Activated T-cell treated with anti-CD3 and anti-CD28 coated beads, Interleukin-2, amount 50 U/mL, for 4 hours (primary cell): ENCODE measurements around the gene MPG. TPM values are rescaled to one million over a fixed set of nuclear protein-coding genes. Genes with fewer than 3 reads are reported as not detected.
"Not testable (repeated sequence)": the region's sequence is repeated elsewhere in the genome, so short reads cannot be mapped to it uniquely, and the experiment has no call there.

Source experiments
- ATAC-seq, 2 donors: fragments of 200-7000 bp; cut with Tn5 transposase; one replicate each; pipeline ENCODE4 v1.10.0; 2021
- DNase-seq: peaks from one replicate; pipeline ENCODE4 v3.0.0-alpha.2; 2020
- H3K27me3 Mint-ChIP-seq: one replicate; pipeline ENCODE4 v1.8.0; 2021; ENCODE audit warnings: low read depth, mixed read lengths
- H3K36me3 Mint-ChIP-seq: one replicate; pipeline ENCODE4 v1.8.0; 2022; ENCODE audit warnings: mixed read lengths; ENCODE audit not compliant: insufficient read depth
- H3K4me1 Mint-ChIP-seq: one replicate; pipeline ENCODE4 v1.8.0; 2021; ENCODE audit warnings: low read depth, mixed read lengths
- H3K4me3 Mint-ChIP-seq: one replicate; pipeline ENCODE4 v1.8.0; 2021; ENCODE audit warnings: mild to moderate bottlenecking, moderate library complexity, mixed read lengths
- H3K9me3 Mint-ChIP-seq: one replicate; pipeline ENCODE4 v1.8.0; 2021; ENCODE audit warnings: mixed read lengths
- total RNA-seq, 3 donors: library from RNA; stranded (reverse); gene quantifications; one replicate each; pipeline ENCODE4 v1.2.1, GENCODE V29; 2021

Gene MPG
- total RNA-seq, 3 donors from 2014 or later: 32.7 to 39.8 (median 37.3) TPM

GRCh38 chr16:117379-118365 lies 39.6 kb downstream of the MPG start:
- Mint-ChIP-seq H3K4me1 (peaks cover 5% of the 10 kb centered on the region), H3K9me3 (no peaks in the 10 kb centered on the region), H3K36me3 (peaks cover 12% of the 10 kb centered on the region), H3K27me3 (no peaks in the 10 kb centered on the region), H3K4me3 (no peak overlapping the region)
- DNase-seq (peak; percentile 68), ATAC-seq (peak; percentile 86 to 88)

GRCh38 chr16:118857-119256 lies 40.8 kb downstream of the MPG start:
- H3K36me3 Mint-ChIP-seq: peaks cover 8% of the 10 kb centered on the region
- H3K4me1 Mint-ChIP-seq: peaks cover 4% of the 10 kb centered on the region
- H3K27me3 Mint-ChIP-seq: no peaks in the 10 kb centered on the region
- H3K9me3 Mint-ChIP-seq: no peaks in the 10 kb centered on the region
- H3K4me3 Mint-ChIP-seq: no peak overlapping the region
- no peak for ATAC-seq
- no peak for DNase-seq

- Mint-ChIP-seq H3K9me3 (no peaks in the 10 kb centered on the region), H3K36me3 (peaks cover 6% of the 10 kb centered on the region), H3K27me3 (no peaks in the 10 kb centered on the region), H3K4me1 (peaks cover 4% of the 10 kb centered on the region), H3K4me3 (no peak overlapping the region)
- ATAC-seq: no peak
- no peak for DNase-seq
Measured at GRCh38 chr16:119295-119694, 41.3 kb downstream of the MPG start.

- Mint-ChIP-seq H3K9me3 (no peaks in the 10 kb centered on the region), H3K4me1 (peaks cover 4% of the 10 kb centered on the region), H3K4me3 (no peak overlapping the region), H3K27me3 (no peaks in the 10 kb centered on the region), H3K36me3 (peaks cover 4% of the 10 kb centered on the region)
- ATAC-seq: no peak
- DNase-seq: no peak
Measured at GRCh38 chr16:119835-120491, 41.9 kb downstream of the MPG start.

GRCh38 chr16:120756-121155 lies 42.7 kb downstream of the MPG start:
- Mint-ChIP-seq H3K27me3 (no peaks in the 10 kb centered on the region), H3K9me3 (no peaks in the 10 kb centered on the region), H3K36me3 (peaks cover 4% of the 10 kb centered on the region), H3K4me3 (no peak overlapping the region), H3K4me1 (peaks cover 4% of the 10 kb centered on the region)
- DNase-seq (no peak), ATAC-seq (no peak)

GRCh38 chr16:122361-122760 lies 44.3 kb downstream of the MPG start:
- Mint-ChIP-seq H3K27me3 (no peaks in the 10 kb centered on the region), H3K4me3 (no peak overlapping the region), H3K9me3 (no peaks in the 10 kb centered on the region), H3K36me3 (no peaks in the 10 kb centered on the region), H3K4me1 (peaks cover 4% of the 10 kb centered on the region)
- ATAC-seq (no peak), DNase-seq (no peak)

- DNase-seq, H3K4me3 Mint-ChIP-seq, H3K4me1 Mint-ChIP-seq, H3K36me3 Mint-ChIP-seq, ATAC-seq, H3K9me3 Mint-ChIP-seq, H3K27me3 Mint-ChIP-seq: not testable (repeated sequence)
Measured at GRCh38 chr16:123558-124350, 45.7 kb downstream of the MPG start.

GRCh38 chr16:125011-125410 lies 47.0 kb downstream of the MPG start:
- no peak for DNase-seq
- no peaks in the 10 kb centered on the region for H3K36me3 Mint-ChIP-seq
- ATAC-seq: no peak
- H3K4me1 Mint-ChIP-seq: peaks cover 8% of the 10 kb centered on the region
- no peak overlapping the region for H3K4me3 Mint-ChIP-seq
- no peaks in the 10 kb centered on the region for H3K9me3 Mint-ChIP-seq
- no peaks in the 10 kb centered on the region for H3K27me3 Mint-ChIP-seq

- H3K4me1 Mint-ChIP-seq: peaks cover 13% of the 10 kb centered on the region
- H3K36me3 Mint-ChIP-seq: no peaks in the 10 kb centered on the region
- DNase-seq (no peak), ATAC-seq (no peak)
- H3K9me3 Mint-ChIP-seq: no peaks in the 10 kb centered on the region
- peak overlapping the region; percentile 7 for H3K4me3 Mint-ChIP-seq
- no peaks in the 10 kb centered on the region for H3K27me3 Mint-ChIP-seq
Measured at GRCh38 chr16:129075-129474, 51.0 kb downstream of the MPG start.

GRCh38 chr16:130533-131173 lies 52.6 kb downstream of the MPG start:
- ATAC-seq: no peak
- no peaks in the 10 kb centered on the region for H3K9me3 Mint-ChIP-seq
- DNase-seq: no peak
- H3K4me1 Mint-ChIP-seq: peaks cover 19% of the 10 kb centered on the region
- H3K4me3 Mint-ChIP-seq: no peak overlapping the region
- H3K27me3 Mint-ChIP-seq: no peaks in the 10 kb centered on the region
- H3K36me3 Mint-ChIP-seq: no peaks in the 10 kb centered on the region

GRCh38 chr16:132120-132519 lies 54.1 kb downstream of the MPG start:
- DNase-seq (no peak), ATAC-seq (no peak)
- Mint-ChIP-seq H3K36me3 (peaks cover 4% of the 10 kb centered on the region), H3K4me3 (no peak overlapping the region), H3K27me3 (no peaks in the 10 kb centered on the region), H3K4me1 (peaks cover 23% of the 10 kb centered on the region), H3K9me3 (no peaks in the 10 kb centered on the region)

- peaks cover 4% of the 10 kb centered on the region for H3K36me3 Mint-ChIP-seq
- no peak overlapping the region for H3K4me3 Mint-ChIP-seq
- H3K27me3 Mint-ChIP-seq: no peaks in the 10 kb centered on the region
- H3K9me3 Mint-ChIP-seq: no peaks in the 10 kb centered on the region
- H3K4me1 Mint-ChIP-seq: peaks cover 26% of the 10 kb centered on the region
- ATAC-seq (no peak), DNase-seq (no peak)
Measured at GRCh38 chr16:133716-134115, 55.7 kb downstream of the MPG start.
